HepG2 (cell line): ENCODE results near the gene COX8C. TPM values are rescaled to one million over a fixed set of nuclear protein-coding genes. Genes with fewer than 3 reads are reported as not detected.

Experiments used
- ATAC-seq: fragments of 200-7000 bp; cut with Tn5 transposase; 3 replicates; pipeline ENCODE4 v1.9.1; 2020; ENCODE audit warnings: mild to moderate bottlenecking, moderate library complexity
- BruUV-seq: library from RNA; stranded (reverse); fragments of 400-500 nt; replicated peaks from 2 replicates; lab custom pipeline; 2021; lab: Mats Ljungman, UMichigan
- CTCF ChIA-PET: fragments of 300-600 bp; formaldehyde crosslinking; extraction: SDS; loops from one replicate; lab custom pipeline; 2021; ENCODE audit warnings: low total read pairs, inconsistent platforms, low intra/inter-chr PET ratio; lab: Yijun Ruan, JAX
- POLR2A ChIA-PET: fragments of 350-600 bp; sonication (Branson Sonifier 250); formaldehyde crosslinking; loops from one replicate; lab custom pipeline; 2020; ENCODE audit warnings: antibody characterized with exemption, inconsistent platforms; lab: Yijun Ruan, JAX
- DNase-seq: peaks from one replicate; pipeline ENCODE4 v3.0.0-alpha.2; 2015; ENCODE audit warnings: low spot score
- FAIRE-seq: peaks from 3 replicates; lab custom pipeline; 2011; peaks lifted over from hg19 to GRCh38; lab: Jason Lieb, UNC
- H2AFZ ChIP-seq: one replicate; pipeline ENCODE4 v1.6.1; 2011; ENCODE audit warnings: low read length, inconsistent platforms
- H3K27ac ChIP-seq: fragments of 300-600 bp; 3 replicates; pipeline ENCODE4 v1.8.0; 2011; ENCODE audit warnings: mixed run types, mild to moderate bottlenecking, mixed read lengths, low read length, inconsistent platforms; ENCODE audit not compliant: insufficient read depth; ENCODE audit errors: extremely low read length
- H3K27me3 ChIP-seq, 2 experiments: fragments of 200-600 bp in 1 of 2; 2 replicates in 1 of 2; 3 replicates in 1 of 2; pipeline versions ENCODE4 v1.6.0 to v1.8.0; 2011; ENCODE audit warnings: low read length in 2 of 2, mild to moderate bottlenecking in 2 of 2, moderate library complexity in 2 of 2, inconsistent platforms in 1 of 2; ENCODE audit not compliant: insufficient read depth in 2 of 2, control insufficient read depth in 1 of 2
- H3K36me3 ChIP-seq, 2 experiments: fragments of 200-600 bp in 1 of 2; replicated peaks in 1 of 2; 2 replicates in 1 of 2; 3 replicates in 1 of 2; pipeline versions ENCODE4 v1.5.1 to v1.8.0; 2011; ENCODE audit warnings: low read length in 2 of 2, inconsistent platforms in 1 of 2; ENCODE audit not compliant: insufficient read depth in 2 of 2, control insufficient read depth in 1 of 2
- H3K4me1 ChIP-seq: 2 replicates; pipeline ENCODE4 v1.5.1; 2012; ENCODE audit warnings: low read length, inconsistent platforms; ENCODE audit not compliant: insufficient read depth
- H3K4me2 ChIP-seq: 2 replicates; pipeline ENCODE4 v1.6.0; 2011; ENCODE audit warnings: low read depth, low read length, inconsistent platforms
- H3K4me3 ChIP-seq, 3 experiments: fragments of 200-600 bp in 1 of 3; sonication (generic), shearing (Covaris generic) in 1 of 3; replicated peaks in 1 of 3; 2 replicates each; pipeline ENCODE4 v1.5.1; 2011 to 2016; ENCODE audit warnings: low read length in 3 of 3, inconsistent platforms in 2 of 3, low read depth in 2 of 3, mild to moderate bottlenecking in 2 of 3, control low read depth in 1 of 3, mixed read lengths in 1 of 3; ENCODE audit not compliant: insufficient read depth in 1 of 3
- H3K79me2 ChIP-seq: one replicate; pipeline ENCODE4 v1.6.1; 2011; ENCODE audit warnings: low read length, inconsistent platforms; ENCODE audit not compliant: insufficient read depth
- H3K9ac ChIP-seq: 2 replicates; pipeline ENCODE4 v1.6.0; 2011; ENCODE audit warnings: mild to moderate bottlenecking, low read depth, low read length, inconsistent platforms; ENCODE audit not compliant: insufficient read depth
- H3K9me3 ChIP-seq: 2 replicates; pipeline ENCODE4 v1.5.1; 2012; ENCODE audit warnings: mild to moderate bottlenecking, low read length
- H4K20me1 ChIP-seq: 2 replicates; pipeline ENCODE4 v1.6.0; 2011; ENCODE audit warnings: inconsistent platforms, mild to moderate bottlenecking, low read length, moderate library complexity; ENCODE audit not compliant: insufficient read depth
- FOXO4 ChIP-seq: sonication (generic); formaldehyde crosslinking; conservative IDR thresholded peaks from 2 replicates; pipeline ENCODE4 v1.8.1; 2023; ENCODE audit warnings: missing genetic modification reagents
- HIVEP1 ChIP-seq: sonication (generic); formaldehyde crosslinking; IDR thresholded peaks from 2 replicates; pipeline ENCODE4 v1.4.0; 2020; ENCODE audit warnings: mild to moderate bottlenecking, missing genetic modification reagents
- MAFF ChIP-seq: IDR thresholded peaks from 2 replicates; pipeline ENCODE4 v1.6.1; 2011; ENCODE audit warnings: low read depth, low read length, improper control_type of control experiment
- MAFK ChIP-seq, 2 experiments: IDR thresholded peaks in 1 of 2; conservative IDR thresholded peaks in 1 of 2; 2 replicates each; pipeline ENCODE4 v1.6.1; 2011; ENCODE audit warnings: improper control_type of control experiment in 2 of 2, low read length in 2 of 2
- MTA1 ChIP-seq: sonication (generic); formaldehyde crosslinking; IDR thresholded peaks from 2 replicates; pipeline ENCODE4 v1.4.0; 2020; ENCODE audit warnings: missing genetic modification reagents, mild to moderate bottlenecking, borderline replicate concordance
- ZNF354B ChIP-seq: sonication (generic); formaldehyde crosslinking; IDR thresholded peaks from 2 replicates; pipeline ENCODE4 v1.8.0; 2022; ENCODE audit warnings: mild to moderate bottlenecking, missing genetic modification reagents
- ZNF431 ChIP-seq: sonication (generic); formaldehyde crosslinking; IDR thresholded peaks from 2 replicates; pipeline ENCODE4 v1.9.0; 2022; ENCODE audit warnings: missing genetic modification reagents, low read depth, mild to moderate bottlenecking, borderline replicate concordance
- ZNF557 ChIP-seq: sonication (generic); formaldehyde crosslinking; IDR thresholded peaks from 2 replicates; pipeline ENCODE4 v1.4.0; 2020; ENCODE audit warnings: missing genetic modification reagents
- ZNF773 ChIP-seq: sonication (generic); formaldehyde crosslinking; IDR thresholded peaks from 2 replicates; pipeline ENCODE4 v1.4.0; 2020; ENCODE audit warnings: missing genetic modification reagents, borderline replicate concordance
- WGBS: methylation state at CpG from one replicate; pipeline ENCODE4 v1.1.6; 2017; ENCODE audit warnings: low lambda C conversion rate; 5-methylcytosine and 5-hydroxymethylcytosine counted together
- in situ Hi-C: cut with HindIII; loops from 2 replicates; pipeline ENCODE4 v1.10.0; 2017; ENCODE audit warnings: low pct_unique_long_range_greater_than_20kb; ENCODE audit not compliant: extremely low pct_ligation_motif_present
- intact Hi-C: fragments of 100-400 bp; cut with micrococcal nuclease; formaldehyde crosslinking; loops from one replicate; pipeline ENCODE4 v1.10.0; 2022; ENCODE audit not compliant: unreplicated experiment
- polyA plus RNA-seq, 8 experiments: library from polyadenylated mRNA; depleted of rRNA in 3 of 8; stranded (reverse) in 7 of 8; unstranded in 1 of 8; fragments of >200 nt; fragmentation: Illumina TruSeq in 4 of 8; extraction: Trizol in 4 of 8; gene quantifications; 2 replicates each; pipeline versions ENCODE4 v1.2.1 to v1.2.3, GENCODE V29; 2011 to 2016; ENCODE audit warnings: low read depth in 4 of 8, missing spikeins in 1 of 8, mixed read lengths in 1 of 8; ENCODE audit not compliant: insufficient read depth in 1 of 8
- total RNA-seq, 5 experiments: library from RNA; depleted of rRNA; stranded (reverse); fragments of >200 nt; fragmentation: Illumina TruSeq; extraction: Trizol; gene quantifications; 2 replicates each; pipeline ENCODE4 v1.2.3, GENCODE V29; 2016; ENCODE audit warnings: low read depth in 1 of 5
- TF ChIP-seq, protein P1 (sequence below): sonication (generic); formaldehyde crosslinking; IDR thresholded peaks from 2 replicates; pipeline ENCODE4 v1.4.0; 2020; ENCODE audit warnings: missing genetic modification reagents, borderline replicate concordance

The COX8C gene
- total and polyA plus RNA-seq, 2 of the 13 experiments (the other 11 are each of a cell fraction or from before 2014, with no cell fraction given), result not detected

- ATAC-seq (no peak), FAIRE-seq (no peak), DNase-seq (no peak)
- ChIA-PET CTCF (no interaction called here), POLR2A (no interaction called here)
- Histone ChIP-seq H2AFZ (no peak overlapping the region), H3K36me3 (no peaks in the 10 kb centered on the region; a peak in 3 of 5 replicates), H3K9ac (no peak overlapping the region), H4K20me1 (peaks cover 11% of the 10 kb centered on the region), H3K27ac (no peak overlapping the region), H3K4me2 (no peak overlapping the region), H3K4me1 (peaks cover 12% of the 10 kb centered on the region), H3K79me2 (peaks cover 60% of the 10 kb centered on the region), H3K9me3 (no peaks in the 10 kb centered on the region), H3K27me3 (no peaks in the 10 kb centered on the region; a peak in 1 of 5 replicates), H3K4me3 (no peak overlapping the region)
- in situ Hi-C loops, result no loop called here
- intact Hi-C loops, result no loop called here
- TF ChIP-seq MAFF, result peak; percentile 71
- no peak for TF ChIP-seq MTA1 (CRISPR knock-in tag)
- peak; percentile 73 to 83 for TF ChIP-seq MAFK (conservative IDR thresholded peaks at IDR 0.05 in 1 of 2, IDR thresholded peaks at IDR 0.05 in 1 of 2; ENCODE audit: low read length in 2 of 2)
- no TSS peak for BruUV-seq
Observed at GRCh38 chr14:93306812-93307211, 40.2 kb upstream of the COX8C start.

DNA sequence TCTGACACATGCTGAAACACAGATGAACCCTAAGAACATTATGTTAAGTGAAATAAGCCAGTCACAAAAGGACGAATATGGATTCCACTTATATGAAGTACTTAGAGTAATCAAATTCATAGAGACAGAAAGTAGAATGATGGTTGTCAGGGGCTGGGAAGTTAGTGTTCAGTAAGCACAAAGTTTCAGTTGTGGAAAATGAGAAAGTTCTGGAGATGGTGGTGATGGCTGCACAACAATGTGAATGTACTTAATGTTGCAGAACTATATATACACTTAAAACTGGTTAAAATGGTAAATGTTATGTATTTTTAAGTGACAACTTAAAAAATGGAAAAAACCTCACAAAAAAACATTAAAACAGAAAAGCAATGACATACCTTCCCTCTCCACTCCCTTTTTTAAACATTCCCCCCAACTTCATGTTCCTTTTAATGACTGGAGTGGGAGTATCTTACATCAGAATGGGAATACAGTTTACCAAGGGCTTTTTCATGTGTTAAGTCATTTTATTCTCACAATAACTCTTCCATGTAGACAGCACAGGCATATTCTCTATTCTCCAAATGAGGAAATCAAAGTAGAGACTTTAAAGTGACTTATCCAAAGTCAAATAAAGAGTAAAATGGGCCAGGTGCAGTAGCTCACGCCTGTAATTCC, 38.2 kb upstream of the COX8C start:
- in situ Hi-C loops (no loop called here), intact Hi-C loops (no loop called here)
- FAIRE-seq (no peak), ATAC-seq (no peak), DNase-seq (no peak)
- no peak overlapping the region for H3K4me3 ChIP-seq
- no peaks in the 10 kb centered on the region; a peak in 1 of 5 replicates for H3K27me3 ChIP-seq
- H3K9ac ChIP-seq, result no peak overlapping the region
- POLR2A ChIA-PET, result interaction anchor here (0.6 kb wide), 1 partner anchor 23 kb away, joined by 3 read pairs; no protein-coding TSS in a partner anchor
- H3K4me1 ChIP-seq, result peaks cover 12% of the 10 kb centered on the region
- H3K27ac ChIP-seq, result no peak overlapping the region
- H3K4me2 ChIP-seq, result no peak overlapping the region
- no peak overlapping the region for H2AFZ ChIP-seq
- H3K9me3 ChIP-seq, result no peaks in the 10 kb centered on the region
- H3K79me2 ChIP-seq, result peaks cover 65% of the 10 kb centered on the region
- CTCF ChIA-PET, result no interaction called here
- WGBS, result 96% methylated on average over 2 of the region's 2 CpGs
- H4K20me1 ChIP-seq, result peaks cover 14% of the 10 kb centered on the region
- H3K36me3 ChIP-seq, result no peaks in the 10 kb centered on the region; a peak in 3 of 5 replicates
- no TSS peak for BruUV-seq
- TF ChIP-seq FOXO4 (CRISPR knock-in tag), result no peak
- TF ChIP-seq ZNF431 (CRISPR knock-in tag), result no peak
- no peak for TF ChIP-seq ZNF354B (CRISPR knock-in tag)
- TF ChIP-seq, protein P1, sequence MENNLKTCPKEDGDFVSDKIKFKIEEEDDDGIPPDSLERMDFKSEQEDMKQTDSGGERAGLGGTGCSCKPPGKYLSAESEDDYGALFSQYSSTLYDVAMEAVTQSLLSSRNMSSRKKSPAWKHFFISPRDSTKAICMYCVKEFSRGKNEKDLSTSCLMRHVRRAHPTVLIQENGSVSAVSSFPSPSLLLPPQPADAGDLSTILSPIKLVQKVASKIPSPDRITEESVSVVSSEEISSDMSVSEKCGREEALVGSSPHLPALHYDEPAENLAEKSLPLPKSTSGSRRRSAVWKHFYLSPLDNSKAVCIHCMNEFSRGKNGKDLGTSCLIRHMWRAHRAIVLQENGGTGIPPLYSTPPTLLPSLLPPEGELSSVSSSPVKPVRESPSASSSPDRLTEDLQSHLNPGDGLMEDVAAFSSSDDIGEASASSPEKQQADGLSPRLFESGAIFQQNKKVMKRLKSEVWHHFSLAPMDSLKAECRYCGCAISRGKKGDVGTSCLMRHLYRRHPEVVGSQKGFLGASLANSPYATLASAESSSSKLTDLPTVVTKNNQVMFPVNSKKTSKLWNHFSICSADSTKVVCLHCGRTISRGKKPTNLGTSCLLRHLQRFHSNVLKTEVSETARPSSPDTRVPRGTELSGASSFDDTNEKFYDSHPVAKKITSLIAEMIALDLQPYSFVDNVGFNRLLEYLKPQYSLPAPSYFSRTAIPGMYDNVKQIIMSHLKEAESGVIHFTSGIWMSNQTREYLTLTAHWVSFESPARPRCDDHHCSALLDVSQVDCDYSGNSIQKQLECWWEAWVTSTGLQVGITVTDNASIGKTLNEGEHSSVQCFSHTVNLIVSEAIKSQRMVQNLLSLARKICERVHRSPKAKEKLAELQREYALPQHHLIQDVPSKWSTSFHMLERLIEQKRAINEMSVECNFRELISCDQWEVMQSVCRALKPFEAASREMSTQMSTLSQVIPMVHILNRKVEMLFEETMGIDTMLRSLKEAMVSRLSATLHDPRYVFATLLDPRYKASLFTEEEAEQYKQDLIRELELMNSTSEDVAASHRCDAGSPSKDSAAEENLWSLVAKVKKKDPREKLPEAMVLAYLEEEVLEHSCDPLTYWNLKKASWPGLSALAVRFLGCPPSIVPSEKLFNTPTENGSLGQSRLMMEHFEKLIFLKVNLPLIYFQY (CRISPR knock-in tag), result no peak
- no peak for TF ChIP-seq HIVEP1 (CRISPR knock-in tag)
- no peak for TF ChIP-seq ZNF773 (CRISPR knock-in tag)
- no peak for TF ChIP-seq ZNF557 (CRISPR knock-in tag)
